IMR-90 (cell line): ENCODE data around the gene GPR37. TPM values are rescaled to one million over a fixed set of nuclear protein-coding genes. Genes with fewer than 3 reads are reported as not detected.

Source experiments
- ATAC-seq: fragments of 200-7000 bp; cut with Tn5 transposase; 2 replicates; pipeline ENCODE4 v1.9.1; 2020; ENCODE audit warnings: low read depth, mild to moderate bottlenecking, moderate library complexity
- BruUV-seq: library from RNA; stranded (reverse); fragments of 400-500 nt; replicated peaks from 2 replicates; lab custom pipeline; 2021; lab: Mats Ljungman, UMichigan
- CTCF ChIA-PET: fragments of 300-600 bp; formaldehyde crosslinking; extraction: SDS; loops from one replicate; lab custom pipeline; 2021; ENCODE audit warnings: antibody characterized with exemption; lab: Yijun Ruan, JAX
- POLR2A ChIA-PET: fragments of 300-600 bp; sonication (Branson Sonifier 250); formaldehyde crosslinking; loops from one replicate; lab custom pipeline; 2022; ENCODE audit warnings: antibody characterized with exemption; ENCODE audit not compliant: unreplicated experiment; lab: Charles Lee
- DNase-seq: peaks from one replicate; pipeline ENCODE4 v3.0.0; 2013
- H2AFZ ChIP-seq: replicated peaks from 2 replicates; pipeline ENCODE3; 2013; ENCODE audit warnings: low read length, mild to moderate bottlenecking; ENCODE audit not compliant: poor library complexity
- H2AK5ac ChIP-seq: 2 replicates; pipeline ENCODE4 v1.6.1; 2013; ENCODE audit warnings: low read depth, low read length, inconsistent platforms
- H2AK9ac ChIP-seq: replicated peaks from 2 replicates; pipeline ENCODE3; 2013; ENCODE audit warnings: mild to moderate bottlenecking, low read depth, low read length, moderate library complexity; ENCODE audit not compliant: poor library complexity
- H2BK120ac ChIP-seq: 2 replicates; pipeline ENCODE4 v1.6.1; 2013; ENCODE audit warnings: low read depth, low read length, inconsistent platforms
- H2BK15ac ChIP-seq: 3 replicates; pipeline ENCODE4 v1.6.1; 2013; ENCODE audit warnings: low read depth, low read length, inconsistent platforms
- H2BK20ac ChIP-seq: 2 replicates; pipeline ENCODE4 v1.6.1; 2013; ENCODE audit warnings: low read depth, mild to moderate bottlenecking, inconsistent platforms, low read length, moderate library complexity
- H2BK5ac ChIP-seq: 2 replicates; pipeline ENCODE4 v1.6.1; 2013; ENCODE audit warnings: mild to moderate bottlenecking, low read depth, low read length, inconsistent platforms; ENCODE audit not compliant: poor library complexity, severe bottlenecking
- H3K14ac ChIP-seq: replicated peaks from 2 replicates; pipeline ENCODE4 v1.6.1; 2013; ENCODE audit warnings: low read depth, low read length, inconsistent platforms
- H3K18ac ChIP-seq: 2 replicates; pipeline ENCODE4 v1.6.1; 2013; ENCODE audit warnings: low read depth, low read length, control low read depth
- H3K23ac ChIP-seq: 2 replicates; pipeline ENCODE4 v1.6.1; 2013; ENCODE audit warnings: low read depth, low read length, inconsistent platforms
- H3K27ac ChIP-seq: 2 replicates; pipeline ENCODE4 v1.5.1; 2013; ENCODE audit warnings: mild to moderate bottlenecking, control low read depth, low read length; ENCODE audit not compliant: insufficient read depth
- H3K27me3 ChIP-seq: 2 replicates; pipeline ENCODE4 v1.6.1; 2013; ENCODE audit warnings: low read length; ENCODE audit not compliant: control insufficient read depth, insufficient read depth
- H3K36me3 ChIP-seq: 2 replicates; pipeline ENCODE4 v1.6.1; 2013; ENCODE audit warnings: low read length, mixed read lengths; ENCODE audit not compliant: control insufficient read depth, insufficient read depth
- H3K4ac ChIP-seq: 2 replicates; pipeline ENCODE4 v1.6.1; 2013; ENCODE audit warnings: low read depth, low read length, inconsistent platforms
- H3K4me1 ChIP-seq: 2 replicates; pipeline ENCODE4 v1.6.1; 2013; ENCODE audit warnings: low read length, mixed read lengths; ENCODE audit not compliant: control insufficient read depth, insufficient read depth
- H3K4me2 ChIP-seq: 2 replicates; pipeline ENCODE4 v1.6.1; 2013; ENCODE audit warnings: low read depth, mild to moderate bottlenecking, control low read depth, low read length, moderate library complexity
- H3K4me3 ChIP-seq: 2 replicates; pipeline ENCODE4 v1.5.1; 2013; ENCODE audit warnings: low read depth, mild to moderate bottlenecking, control low read depth, low read length, moderate library complexity; ENCODE audit not compliant: insufficient read depth
- H3K56ac ChIP-seq: 2 replicates; pipeline ENCODE4 v1.6.1; 2013; ENCODE audit warnings: low read length, inconsistent platforms; ENCODE audit not compliant: insufficient read depth; ENCODE audit errors: extremely low read depth
- H3K79me1 ChIP-seq, 2 experiments: 2 replicates each; pipeline ENCODE4 v1.6.1; 2013; ENCODE audit warnings: low read length in 2 of 2, inconsistent platforms in 1 of 2, low read depth in 1 of 2
- H3K9ac ChIP-seq: 2 replicates; pipeline ENCODE4 v1.6.1; 2013; ENCODE audit warnings: low read depth, low read length, control low read depth
- H3K9me1 ChIP-seq: 2 replicates; pipeline ENCODE4 v1.6.1; 2013; ENCODE audit warnings: low read length, inconsistent platforms; ENCODE audit not compliant: insufficient read depth
- H3K9me3 ChIP-seq: 2 replicates; pipeline ENCODE4 v1.6.1; 2013; ENCODE audit warnings: low read length; ENCODE audit not compliant: control insufficient read depth, insufficient read depth
- H4K20me1 ChIP-seq: 2 replicates; pipeline ENCODE4 v1.6.1; 2013; ENCODE audit warnings: low read length, inconsistent platforms; ENCODE audit not compliant: insufficient read depth
- H4K5ac ChIP-seq: 2 replicates; pipeline ENCODE4 v1.6.1; 2013; ENCODE audit warnings: mild to moderate bottlenecking, low read depth, low read length, control low read depth
- H4K8ac ChIP-seq, 2 experiments: 2 replicates each; pipeline ENCODE4 v1.6.1; 2013; ENCODE audit warnings: low read depth in 2 of 2, low read length in 2 of 2, control low read depth in 1 of 2, inconsistent platforms in 1 of 2
- H4K91ac ChIP-seq: 2 replicates; pipeline ENCODE4 v1.6.1; 2013; ENCODE audit warnings: low read depth, low read length, inconsistent platforms; ENCODE audit not compliant: insufficient read depth
- BHLHE40 ChIP-seq: fragments of 150-350 bp; IDR thresholded peaks from 2 replicates; pipeline ENCODE4 v1.6.1; 2016; ENCODE audit warnings: mild to moderate bottlenecking, low read depth, low read length
- CEBPB ChIP-seq: IDR thresholded peaks from 2 replicates; pipeline ENCODE4 v1.6.1; 2012; ENCODE audit warnings: low read depth, low read length, improper control_type of control experiment
- CHD1 ChIP-seq: IDR thresholded peaks from 2 replicates; pipeline ENCODE4 v1.6.1; 2012; ENCODE audit warnings: low read depth, low read length, improper control_type of control experiment
- FOS ChIP-seq: fragments of 150-350 bp; IDR thresholded peaks from 2 replicates; pipeline ENCODE4 v1.6.1; 2016; ENCODE audit warnings: low read depth, low read length
- MAFK ChIP-seq: IDR thresholded peaks from 2 replicates; pipeline ENCODE4 v1.6.1; 2012; ENCODE audit warnings: low read depth, low read length, improper control_type of control experiment
- MAZ ChIP-seq: IDR thresholded peaks from 2 replicates; pipeline ENCODE4 v1.6.1; 2012; ENCODE audit warnings: low read depth, mild to moderate bottlenecking, low read length, improper control_type of control experiment, moderate library complexity, borderline replicate concordance
- MXI1 ChIP-seq: IDR thresholded peaks from 2 replicates; pipeline ENCODE4 v1.6.1; 2012; ENCODE audit warnings: low read depth, mild to moderate bottlenecking, low read length, moderate library complexity, borderline replicate concordance
- NFE2L2 ChIP-seq: fragments of 150-350 bp; IDR thresholded peaks from 2 replicates; pipeline ENCODE4 v1.6.1; 2016; ENCODE audit warnings: low read depth, mild to moderate bottlenecking, low read length
- POLR2A ChIP-seq: IDR thresholded peaks from 2 replicates; pipeline ENCODE4 v1.6.1; 2012; ENCODE audit warnings: mild to moderate bottlenecking, low read depth, low read length
- RAD21 ChIP-seq: IDR thresholded peaks from 2 replicates; pipeline ENCODE4 v1.6.1; 2012; ENCODE audit warnings: low read length, improper control_type of control experiment
- RCOR1 ChIP-seq: IDR thresholded peaks from 2 replicates; pipeline ENCODE4 v1.6.1; 2012; ENCODE audit warnings: mild to moderate bottlenecking, low read length, improper control_type of control experiment; ENCODE audit not compliant: insufficient replicate concordance
- RFX5 ChIP-seq: IDR thresholded peaks from 2 replicates; pipeline ENCODE4 v1.8.0; 2012; ENCODE audit warnings: low read depth, mild to moderate bottlenecking, low read length, moderate library complexity
- SMC3 ChIP-seq: fragments of 150-350 bp; IDR thresholded peaks from 2 replicates; pipeline ENCODE4 v1.6.1; 2016; ENCODE audit warnings: low read depth, mild to moderate bottlenecking, antibody characterized with exemption, low read length, moderate library complexity
- WGBS, 2 experiments: methylation state at CpG; one replicate each; pipeline versions ENCODE4 v1.1.5 to v1.1.7; 2013; ENCODE audit warnings: missing lambda C conversion rate in 2 of 2; ENCODE audit not compliant: insufficient read length in 1 of 2; ENCODE audit errors: extremely low coverage in 2 of 2; 5-methylcytosine and 5-hydroxymethylcytosine counted together
- dilution Hi-C: fragments of 300-500 bp; cut with HindIII; formaldehyde crosslinking; loops from one replicate; pipeline ENCODE4 v1.14.3; 2018; ENCODE audit warnings: low sequenced_read_pairs; ENCODE audit not compliant: unreplicated experiment
- in situ Hi-C: fragments of 300-500 bp; cut with MboI; formaldehyde crosslinking; loops from 3 replicates; pipeline ENCODE4 v1.14.3; 2019; ENCODE audit warnings: low sequenced_read_pairs, inconsistent platforms, mixed read lengths
- intact Hi-C: fragments of 100-400 bp; cut with micrococcal nuclease; formaldehyde crosslinking; loops from 2 replicates; pipeline ENCODE4 v1.10.0; 2022
- polyA plus RNA-seq, 3 experiments: library from polyadenylated mRNA; depleted of rRNA; stranded (reverse); fragments of >200 nt; gene quantifications; 2 replicates each; pipeline ENCODE4 v1.2.3, GENCODE V29; 2012; ENCODE audit warnings: low replicate concordance in 1 of 3
- total RNA-seq: library from RNA; depleted of rRNA; stranded (reverse); fragments of >200 nt; gene quantifications from 2 replicates; pipeline ENCODE4 v1.2.3, GENCODE V29; 2012
- TF ChIP-seq, protein P1 (sequence below): fragments of 150-350 bp; IDR thresholded peaks from 2 replicates; pipeline ENCODE4 v1.6.1; 2016; ENCODE audit warnings: low read depth, mild to moderate bottlenecking, low read length, moderate library complexity, borderline replicate concordance
- TF ChIP-seq, protein P2 (sequence below): fragments of 150-350 bp; IDR thresholded peaks from 2 replicates; pipeline ENCODE4 v1.6.1; 2017; ENCODE audit warnings: mild to moderate bottlenecking, antibody characterized with exemption, low read length, low read depth
- TF ChIP-seq, protein P3 (sequence below): conservative IDR thresholded peaks from 2 replicates; pipeline ENCODE4 v1.5.1; 2012; ENCODE audit warnings: mild to moderate bottlenecking, low read depth, low read length, improper control_type of control experiment

Gene GPR37
- total and polyA plus RNA-seq, 2 of the 4 experiments (the other 2 are of a cell fraction), result 4.6 to 9.3 TPM

DNA sequence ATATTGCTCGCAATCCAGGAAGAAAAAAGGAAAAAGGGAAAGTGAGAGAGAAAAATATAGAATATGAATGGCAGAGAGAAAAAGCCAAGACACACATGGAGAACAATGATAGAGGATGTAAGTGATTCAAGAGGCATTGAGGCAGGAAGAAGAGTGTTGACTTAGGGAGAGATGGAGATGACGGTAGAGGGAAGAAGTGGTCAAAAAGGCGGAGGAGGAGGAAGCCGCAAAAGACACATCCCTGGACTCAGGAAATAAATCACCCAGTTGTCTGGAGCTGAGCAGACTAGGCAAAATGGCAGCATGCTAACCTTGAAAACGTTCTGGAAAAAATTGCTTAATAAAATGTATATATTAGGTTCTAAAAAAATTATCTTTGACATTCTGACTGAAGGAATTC is 17.7 kb upstream of the GPR37 start:
- no peak overlapping the region for H3K4me3 ChIP-seq
- no peaks in the 10 kb centered on the region for H3K9me3 ChIP-seq
- no peaks in the 10 kb centered on the region for H3K27me3 ChIP-seq
- H2AK9ac ChIP-seq, result no peak overlapping the region
- H3K79me1 ChIP-seq, result no peaks in the 10 kb centered on the region
- no peak overlapping the region for H3K9ac ChIP-seq
- dilution Hi-C loops (no loop called here), intact Hi-C loops (no loop called here), in situ Hi-C loops (loop anchor here (5.0 kb wide), 1 partner anchor 631 kb away; no protein-coding TSS in a partner anchor)
- H3K4me2 ChIP-seq, result no peak overlapping the region
- DNase-seq, result no peak
- no CpG with 5 or more reads among the region's 5 CpGs for WGBS, 2 experiments
- no peak overlapping the region for H4K91ac ChIP-seq
- peaks cover 2% of the 10 kb centered on the region; the same call in 1 of the 2 replicates for H3K4me1 ChIP-seq
- no peak overlapping the region for H2BK5ac ChIP-seq
- BruUV-seq, result no TSS peak
- no peak overlapping the region for H3K4ac ChIP-seq
- no peak overlapping the region for H3K56ac ChIP-seq
- H2AK5ac ChIP-seq, result no peak overlapping the region
- POLR2A ChIA-PET, result no interaction called here
- no peak overlapping the region for H2BK20ac ChIP-seq
- no peak overlapping the region for H3K18ac ChIP-seq
- CTCF ChIA-PET, result no interaction called here
- H3K14ac ChIP-seq, result no peak overlapping the region
- no peak for TF ChIP-seq BHLHE40
- TF ChIP-seq CHD1, result no peak
- no peak for TF ChIP-seq RCOR1
- TF ChIP-seq CEBPB, result no peak
- TF ChIP-seq, protein P1, sequence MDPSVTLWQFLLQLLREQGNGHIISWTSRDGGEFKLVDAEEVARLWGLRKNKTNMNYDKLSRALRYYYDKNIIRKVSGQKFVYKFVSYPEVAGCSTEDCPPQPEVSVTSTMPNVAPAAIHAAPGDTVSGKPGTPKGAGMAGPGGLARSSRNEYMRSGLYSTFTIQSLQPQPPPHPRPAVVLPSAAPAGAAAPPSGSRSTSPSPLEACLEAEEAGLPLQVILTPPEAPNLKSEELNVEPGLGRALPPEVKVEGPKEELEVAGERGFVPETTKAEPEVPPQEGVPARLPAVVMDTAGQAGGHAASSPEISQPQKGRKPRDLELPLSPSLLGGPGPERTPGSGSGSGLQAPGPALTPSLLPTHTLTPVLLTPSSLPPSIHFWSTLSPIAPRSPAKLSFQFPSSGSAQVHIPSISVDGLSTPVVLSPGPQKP, result no peak
- no peak for TF ChIP-seq FOS
- no peak for TF ChIP-seq POLR2A
- TF ChIP-seq NFE2L2, result no peak
- no peak for TF ChIP-seq MAZ
- no peak for TF ChIP-seq RAD21
- TF ChIP-seq MAFK, result no peak
- TF ChIP-seq RFX5, result no peak
- no peak for TF ChIP-seq MXI1
- TF ChIP-seq, protein P2, sequence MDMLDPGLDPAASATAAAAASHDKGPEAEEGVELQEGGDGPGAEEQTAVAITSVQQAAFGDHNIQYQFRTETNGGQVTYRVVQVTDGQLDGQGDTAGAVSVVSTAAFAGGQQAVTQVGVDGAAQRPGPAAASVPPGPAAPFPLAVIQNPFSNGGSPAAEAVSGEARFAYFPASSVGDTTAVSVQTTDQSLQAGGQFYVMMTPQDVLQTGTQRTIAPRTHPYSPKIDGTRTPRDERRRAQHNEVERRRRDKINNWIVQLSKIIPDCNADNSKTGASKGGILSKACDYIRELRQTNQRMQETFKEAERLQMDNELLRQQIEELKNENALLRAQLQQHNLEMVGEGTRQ, result no peak
- TF ChIP-seq, protein P3, sequence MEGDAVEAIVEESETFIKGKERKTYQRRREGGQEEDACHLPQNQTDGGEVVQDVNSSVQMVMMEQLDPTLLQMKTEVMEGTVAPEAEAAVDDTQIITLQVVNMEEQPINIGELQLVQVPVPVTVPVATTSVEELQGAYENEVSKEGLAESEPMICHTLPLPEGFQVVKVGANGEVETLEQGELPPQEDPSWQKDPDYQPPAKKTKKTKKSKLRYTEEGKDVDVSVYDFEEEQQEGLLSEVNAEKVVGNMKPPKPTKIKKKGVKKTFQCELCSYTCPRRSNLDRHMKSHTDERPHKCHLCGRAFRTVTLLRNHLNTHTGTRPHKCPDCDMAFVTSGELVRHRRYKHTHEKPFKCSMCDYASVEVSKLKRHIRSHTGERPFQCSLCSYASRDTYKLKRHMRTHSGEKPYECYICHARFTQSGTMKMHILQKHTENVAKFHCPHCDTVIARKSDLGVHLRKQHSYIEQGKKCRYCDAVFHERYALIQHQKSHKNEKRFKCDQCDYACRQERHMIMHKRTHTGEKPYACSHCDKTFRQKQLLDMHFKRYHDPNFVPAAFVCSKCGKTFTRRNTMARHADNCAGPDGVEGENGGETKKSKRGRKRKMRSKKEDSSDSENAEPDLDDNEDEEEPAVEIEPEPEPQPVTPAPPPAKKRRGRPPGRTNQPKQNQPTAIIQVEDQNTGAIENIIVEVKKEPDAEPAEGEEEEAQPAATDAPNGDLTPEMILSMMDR, result no peak
- no peak for TF ChIP-seq SMC3
- H3K27ac ChIP-seq, result no peak overlapping the region
- no peak overlapping the region for H2AFZ ChIP-seq
- no peaks in the 10 kb centered on the region for H4K20me1 ChIP-seq
- no peaks in the 10 kb centered on the region for H3K36me3 ChIP-seq
- ATAC-seq, result no peak
- H2BK15ac ChIP-seq, result no peak overlapping the region
- H2BK120ac ChIP-seq, result no peak overlapping the region
- H3K9me1 ChIP-seq, result peaks cover 3% of the 10 kb centered on the region
- H3K23ac ChIP-seq, result no peak overlapping the region
- H4K8ac ChIP-seq, result no peak overlapping the region
- no peak overlapping the region for H4K5ac ChIP-seq
